Neutrophil (primary cell): ENCODE results near the gene ZNF423.

ENCODE experiments used
- H3K27ac ChIP-seq: fragments of 200-600 bp; sonication (generic); 2 replicates; pipeline ENCODE4 v1.5.1; 2016; ENCODE audit warnings: mild to moderate bottlenecking, moderate library complexity
- H3K27me3 ChIP-seq: fragments of 200-600 bp; sonication (generic); 2 replicates; pipeline ENCODE4 v1.6.0; 2016; ENCODE audit warnings: mild to moderate bottlenecking
- H3K36me3 ChIP-seq: fragments of 200-600 bp; sonication (generic); 2 replicates; pipeline ENCODE4 v1.5.1; 2017
- H3K4me1 ChIP-seq, 2 experiments: fragments of 200-600 bp in 1 of 2; sonication (generic) in 1 of 2; 1 replicate in 1 of 2; 2 replicates in 1 of 2; pipeline versions ENCODE4 v1.5.1 to v1.6.1; 2013 to 2016; ENCODE audit warnings: low read depth in 1 of 2, low read length in 1 of 2, mild to moderate bottlenecking in 1 of 2, moderate library complexity in 1 of 2; ENCODE audit not compliant: control insufficient read depth in 1 of 2, insufficient read depth in 1 of 2
- H3K4me3 ChIP-seq, 2 experiments: fragments of 200-600 bp in 1 of 2; sonication (generic) in 1 of 2; 1 replicate in 1 of 2; 2 replicates in 1 of 2; pipeline ENCODE4 v1.5.1; 2013 to 2016; ENCODE audit warnings: low read depth in 1 of 2, low read length in 1 of 2, mild to moderate bottlenecking in 1 of 2, moderate library complexity in 1 of 2
- H3K9me3 ChIP-seq: fragments of 200-600 bp; sonication (generic); 2 replicates; pipeline ENCODE4 v1.5.1; 2016
- TF ChIP-seq, protein P1 (sequence below): fragments of 200-600 bp; sonication (generic); IDR thresholded peaks from 2 replicates; pipeline ENCODE4 v1.5.1; 2016; ENCODE audit warnings: antibody characterized with exemption

Gene ZNF423

DNA sequence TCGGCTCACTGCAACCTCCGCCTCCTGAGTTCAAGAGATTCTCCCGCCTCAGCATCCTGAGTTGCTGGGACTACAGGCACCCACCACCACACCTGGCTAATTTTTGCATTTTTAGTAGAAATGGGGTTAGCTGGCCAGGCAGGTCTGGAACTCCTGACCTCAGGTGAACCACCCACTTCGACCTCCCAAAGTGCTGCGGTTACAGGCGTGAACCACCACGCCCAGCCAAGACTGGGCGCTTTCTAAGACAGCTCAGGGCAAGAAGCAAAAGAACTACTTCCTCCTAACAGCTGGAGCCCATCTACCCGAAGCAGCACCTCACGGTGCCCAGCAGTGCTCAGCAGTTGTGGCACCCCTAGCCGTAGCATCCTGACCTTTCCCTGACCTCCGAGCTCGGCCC, 109.4 kb downstream of the ZNF423 start:
- H3K36me3 ChIP-seq: no peaks in the 10 kb centered on the region
- H3K9me3 ChIP-seq: no peaks in the 10 kb centered on the region
- H3K27ac ChIP-seq: no peak overlapping the region
- TF ChIP-seq, protein P1, sequence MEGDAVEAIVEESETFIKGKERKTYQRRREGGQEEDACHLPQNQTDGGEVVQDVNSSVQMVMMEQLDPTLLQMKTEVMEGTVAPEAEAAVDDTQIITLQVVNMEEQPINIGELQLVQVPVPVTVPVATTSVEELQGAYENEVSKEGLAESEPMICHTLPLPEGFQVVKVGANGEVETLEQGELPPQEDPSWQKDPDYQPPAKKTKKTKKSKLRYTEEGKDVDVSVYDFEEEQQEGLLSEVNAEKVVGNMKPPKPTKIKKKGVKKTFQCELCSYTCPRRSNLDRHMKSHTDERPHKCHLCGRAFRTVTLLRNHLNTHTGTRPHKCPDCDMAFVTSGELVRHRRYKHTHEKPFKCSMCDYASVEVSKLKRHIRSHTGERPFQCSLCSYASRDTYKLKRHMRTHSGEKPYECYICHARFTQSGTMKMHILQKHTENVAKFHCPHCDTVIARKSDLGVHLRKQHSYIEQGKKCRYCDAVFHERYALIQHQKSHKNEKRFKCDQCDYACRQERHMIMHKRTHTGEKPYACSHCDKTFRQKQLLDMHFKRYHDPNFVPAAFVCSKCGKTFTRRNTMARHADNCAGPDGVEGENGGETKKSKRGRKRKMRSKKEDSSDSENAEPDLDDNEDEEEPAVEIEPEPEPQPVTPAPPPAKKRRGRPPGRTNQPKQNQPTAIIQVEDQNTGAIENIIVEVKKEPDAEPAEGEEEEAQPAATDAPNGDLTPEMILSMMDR: no peak
- no peaks in the 10 kb centered on the region for H3K4me1 ChIP-seq
- H3K27me3 ChIP-seq: no peaks in the 10 kb centered on the region
- no peak overlapping the region for H3K4me3 ChIP-seq

DNA sequence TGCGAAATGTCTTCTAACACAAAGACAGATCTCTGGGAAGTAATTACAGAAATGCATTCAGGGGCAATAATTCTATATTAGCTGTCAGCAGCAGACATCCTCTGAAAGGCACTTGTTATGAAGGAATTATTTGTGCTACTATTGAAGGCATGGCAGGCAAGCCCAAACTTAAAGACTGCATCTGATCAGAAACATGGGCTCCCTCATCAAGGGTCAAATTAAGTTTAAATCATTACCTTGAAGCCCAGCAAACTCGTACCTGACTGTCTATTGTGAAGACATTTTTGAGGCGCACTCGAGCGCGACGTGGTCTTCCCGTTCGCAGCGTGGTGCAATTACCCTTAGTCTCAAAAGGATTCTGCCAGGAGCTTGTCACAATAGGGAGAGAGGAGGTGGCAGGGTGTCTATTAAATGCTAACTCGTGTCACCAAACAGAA, 110.6 kb downstream of the ZNF423 start:
- no peak overlapping the region for H3K27ac ChIP-seq
- H3K4me3 ChIP-seq: no peak overlapping the region
- TF ChIP-seq, protein P1: no peak
- H3K9me3 ChIP-seq: no peaks in the 10 kb centered on the region
- no peaks in the 10 kb centered on the region for H3K4me1 ChIP-seq
- H3K36me3 ChIP-seq: no peaks in the 10 kb centered on the region
- no peaks in the 10 kb centered on the region for H3K27me3 ChIP-seq

DNA sequence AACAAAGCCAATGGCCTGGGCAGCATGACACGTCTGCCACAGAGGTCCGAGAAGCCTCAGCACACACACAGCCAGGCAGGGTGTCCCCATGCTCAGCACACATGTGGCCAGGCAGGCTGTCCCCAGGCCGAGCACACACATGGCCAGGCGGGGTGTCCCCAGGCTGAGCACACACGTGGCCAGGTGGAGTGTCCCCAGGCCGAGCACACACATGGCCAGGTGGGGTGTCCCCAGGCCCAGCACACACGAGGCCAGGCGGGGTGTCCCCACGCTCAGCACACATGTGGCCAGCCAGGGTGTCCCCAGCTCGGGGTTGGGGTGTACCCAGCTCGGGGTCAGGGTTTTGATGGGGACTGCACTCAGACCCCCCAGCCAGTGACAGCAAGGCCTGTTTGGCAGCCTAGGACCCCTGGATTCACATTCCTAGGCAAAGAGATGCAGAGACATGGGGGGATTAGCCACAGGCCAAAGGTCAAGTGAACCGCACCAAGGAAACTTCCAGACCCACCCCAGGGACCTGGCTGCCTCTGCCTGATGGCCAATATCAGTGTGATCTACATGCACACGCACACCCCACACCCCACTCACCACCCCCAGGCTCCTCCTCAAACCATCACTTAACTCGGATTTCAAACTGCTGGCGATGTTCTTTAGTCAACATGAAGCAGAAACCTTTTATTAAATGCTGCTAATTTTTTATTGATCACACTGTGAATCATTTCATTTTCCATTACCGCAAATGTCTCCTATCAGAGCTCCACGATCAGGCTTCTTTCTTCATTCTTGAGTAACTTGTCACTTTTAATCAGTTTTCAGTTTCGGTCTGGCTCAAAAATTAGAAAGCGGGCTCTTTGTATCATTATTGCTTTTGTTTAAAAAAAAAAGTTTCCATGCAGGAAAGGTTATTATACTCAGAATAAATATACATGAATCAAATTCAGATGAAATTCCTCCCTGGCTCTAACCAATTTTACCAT, 111.4 kb downstream of the ZNF423 start:
- no peak overlapping the region for H3K27ac ChIP-seq
- H3K36me3 ChIP-seq: no peaks in the 10 kb centered on the region
- H3K4me1 ChIP-seq: no peaks in the 10 kb centered on the region
- no peaks in the 10 kb centered on the region for H3K9me3 ChIP-seq
- H3K4me3 ChIP-seq: no peak overlapping the region
- TF ChIP-seq, protein P1: no peak
- no peaks in the 10 kb centered on the region for H3K27me3 ChIP-seq

DNA sequence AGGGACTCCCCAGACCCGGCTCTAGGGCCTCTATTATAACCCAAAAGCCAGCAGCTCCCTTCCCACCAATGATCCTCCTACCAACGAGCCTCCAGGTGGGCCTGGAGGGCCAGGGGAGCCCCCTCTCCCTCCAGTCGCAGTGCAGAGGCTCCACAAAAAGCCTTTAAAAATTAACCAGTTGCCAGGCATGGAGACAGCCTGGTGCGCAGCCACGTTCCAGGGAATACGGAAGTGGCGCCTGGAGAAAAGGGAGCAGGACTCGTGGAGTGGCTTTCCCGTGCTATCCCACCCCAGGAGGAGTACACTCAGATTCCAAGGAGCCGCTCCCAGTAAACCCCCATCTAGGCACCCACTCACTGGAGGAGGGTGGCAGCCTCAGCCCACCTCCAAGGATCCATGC, 112.3 kb downstream of the ZNF423 start:
- Histone ChIP-seq H3K36me3 (no peaks in the 10 kb centered on the region), H3K4me3 (no peak overlapping the region), H3K27ac (no peak overlapping the region)

DNA sequence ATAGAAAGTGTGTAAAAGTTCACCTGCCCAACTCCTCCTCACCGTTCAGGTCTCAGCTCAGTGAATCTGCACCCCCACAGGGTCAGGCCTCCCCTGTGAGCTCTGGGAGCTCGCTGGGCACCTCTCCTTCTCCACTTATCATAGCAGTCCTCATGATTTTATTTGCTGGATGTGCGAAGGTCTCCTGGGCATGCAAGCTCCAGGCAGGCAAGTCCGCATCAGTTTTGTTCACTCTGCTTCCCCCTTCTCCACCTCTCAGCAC, 112.8 kb downstream of the ZNF423 start:
- no peaks in the 10 kb centered on the region for H3K4me1 ChIP-seq
- no peaks in the 10 kb centered on the region for H3K36me3 ChIP-seq
- no peak overlapping the region for H3K27ac ChIP-seq
- H3K4me3 ChIP-seq: no peak overlapping the region
- no peaks in the 10 kb centered on the region for H3K27me3 ChIP-seq
- TF ChIP-seq, protein P1: no peak
- no peaks in the 10 kb centered on the region for H3K9me3 ChIP-seq

More for the DNA sequence above, 112.3 kb downstream of the ZNF423 start:
- TF ChIP-seq, protein P1: no peak
- no peaks in the 10 kb centered on the region for H3K9me3 ChIP-seq
- H3K27me3 ChIP-seq: no peaks in the 10 kb centered on the region
- no peaks in the 10 kb centered on the region for H3K4me1 ChIP-seq
